Neural progenitor cell (in vitro differentiated cells): ENCODE data around the gene FOXE3.

Experiments
- CTCF ChIP-seq: fragments of 200-600 bp; sonication (generic); IDR thresholded peaks from 2 replicates; pipeline ENCODE4 v1.5.1; 2017; ENCODE audit warnings: antibody characterized with exemption, mild to moderate bottlenecking
- EZH2 ChIP-seq: fragments of 200-600 bp; sonication (generic); IDR thresholded peaks from 2 replicates; pipeline ENCODE4 v1.6.1; 2017; ENCODE audit warnings: antibody characterized with exemption, mild to moderate bottlenecking, moderate library complexity

- TF ChIP-seq CTCF (no peak), EZH2 (no peak)
These were observed 43.2 kb downstream of the FOXE3 start for GRCh38 chr1:47459253-47459788.
